IPS DF 19.7 (cell line): ENCODE results near the gene PTPN13.
"Not testable (repeated sequence)": the region's sequence is repeated elsewhere in the genome, so short reads cannot be mapped to it uniquely, and the experiment has no call there.

Experiments used
- DNase-seq: peaks from one replicate; pipeline ENCODE4 v3.0.0-alpha.2; 2013; ENCODE audit warnings: low read depth, low spot score

PTPN13 gene

GRCh38 chr4:86641516-86642090 lies 47.5 kb downstream of the PTPN13 start:
- no peak for DNase-seq

DNA sequence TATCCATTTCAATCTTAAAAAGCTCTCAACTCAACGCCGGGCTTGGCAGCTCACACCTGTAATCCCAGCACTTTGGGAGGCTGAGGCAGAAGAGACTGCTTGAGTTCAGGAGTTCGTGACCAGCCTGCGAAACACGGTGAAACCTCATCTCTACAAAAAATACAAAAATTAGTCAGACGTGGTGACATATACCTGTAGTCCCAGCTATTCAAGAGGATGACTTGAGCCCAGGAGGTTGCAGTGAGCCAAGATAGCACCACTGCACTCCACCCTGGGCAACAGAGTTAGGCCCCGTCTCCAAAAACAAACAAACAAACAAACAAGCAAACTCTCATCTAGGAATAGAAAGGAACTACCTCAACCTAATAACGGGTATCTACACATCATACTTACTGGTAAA lies 50.8 kb downstream of the PTPN13 start:
- no peak for DNase-seq

DNA sequence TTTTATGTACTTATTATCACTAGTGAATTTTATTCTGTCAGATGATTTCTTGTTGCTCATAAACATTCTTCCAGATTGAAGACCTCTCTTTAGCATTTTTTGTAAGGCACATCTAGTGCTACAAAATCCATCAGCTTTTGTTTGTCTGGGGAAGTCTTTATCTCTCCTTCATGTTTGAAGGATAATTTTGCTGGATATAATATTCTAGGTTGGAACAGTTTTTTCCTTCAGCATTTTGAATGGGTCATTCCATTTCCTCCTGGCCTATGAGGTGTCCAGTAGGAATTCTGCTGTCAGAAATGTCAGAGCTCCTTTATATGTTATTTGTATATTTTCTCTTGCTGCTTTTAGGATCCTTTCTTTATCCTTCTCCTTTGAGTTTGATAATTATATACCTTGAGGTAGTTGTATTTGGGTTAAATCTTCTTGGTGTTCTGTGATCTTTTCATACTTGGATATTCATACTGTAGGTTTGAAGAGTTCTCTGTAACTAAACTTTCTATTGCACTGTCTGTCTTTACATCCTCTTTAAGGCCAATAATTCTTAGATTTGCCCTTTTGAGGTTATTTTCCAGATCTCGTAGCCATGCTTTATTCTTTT lies 58.3 kb downstream of the PTPN13 start:
- DNase-seq: no peak

- no peak for DNase-seq
These were observed 59.2 kb downstream of the PTPN13 start for GRCh38 chr4:86653237-86653865.

DNA sequence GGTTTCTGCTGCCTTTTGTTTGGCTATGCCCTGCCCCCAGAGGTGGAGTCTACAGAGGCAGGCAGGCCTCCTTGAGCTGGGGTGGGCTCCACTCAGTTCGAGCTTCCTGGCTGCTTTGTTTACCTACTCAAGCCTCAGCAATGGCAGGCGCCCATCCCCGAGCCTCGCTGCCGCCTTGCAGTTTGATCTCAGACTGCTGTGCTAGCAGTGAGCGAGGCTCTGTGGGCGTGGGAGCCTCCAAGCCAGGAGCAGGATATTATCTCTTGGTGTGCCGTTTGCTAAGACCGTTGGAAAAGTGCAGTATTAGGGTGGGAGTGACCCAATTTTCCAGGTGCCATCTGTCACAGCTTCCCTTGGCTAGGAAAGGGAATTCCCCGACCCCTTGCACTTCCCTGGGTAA lies 62.7 kb downstream of the PTPN13 start:
- not testable (repeated sequence) for DNase-seq

DNA sequence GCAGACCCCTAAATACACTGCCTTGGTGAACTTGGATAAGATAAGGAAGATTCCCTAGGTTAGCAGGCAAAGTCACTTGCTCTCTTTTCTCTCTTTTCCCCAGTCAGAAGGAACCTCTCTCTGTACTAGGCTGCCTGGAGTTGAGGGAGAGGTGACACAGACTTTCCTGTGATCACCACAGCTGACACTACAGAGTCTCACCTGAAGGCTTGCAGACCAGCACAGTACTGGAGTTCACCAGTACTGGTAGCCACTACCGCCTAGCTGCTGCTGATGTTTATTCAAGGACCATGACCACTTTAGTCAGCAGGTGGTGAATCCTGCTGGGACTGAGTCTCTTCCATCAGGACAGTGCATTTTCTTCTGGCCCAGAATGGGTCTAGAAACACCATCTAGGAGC lies 63.3 kb downstream of the PTPN13 start:
- DNase-seq: no peak

DNA sequence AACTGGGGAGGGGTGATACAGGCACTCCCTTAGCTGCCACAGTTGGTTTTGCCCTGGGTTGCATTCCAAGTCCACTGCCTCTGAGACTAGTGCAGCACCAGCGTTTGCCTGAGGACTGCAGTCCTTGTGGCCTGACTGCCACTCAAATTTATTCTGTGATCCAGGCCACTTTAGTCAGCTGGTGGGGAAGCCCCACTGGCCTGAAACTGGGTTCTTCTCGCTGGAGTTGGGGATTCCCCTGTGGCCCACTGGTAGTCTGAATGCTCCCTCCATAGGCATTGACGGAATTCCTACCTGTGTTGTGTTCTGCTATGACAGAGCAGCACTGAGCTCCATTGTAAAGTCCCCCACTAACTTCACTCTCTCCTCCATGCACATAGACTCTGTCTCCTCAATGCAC lies 63.8 kb downstream of the PTPN13 start:
- no peak for DNase-seq

DNA sequence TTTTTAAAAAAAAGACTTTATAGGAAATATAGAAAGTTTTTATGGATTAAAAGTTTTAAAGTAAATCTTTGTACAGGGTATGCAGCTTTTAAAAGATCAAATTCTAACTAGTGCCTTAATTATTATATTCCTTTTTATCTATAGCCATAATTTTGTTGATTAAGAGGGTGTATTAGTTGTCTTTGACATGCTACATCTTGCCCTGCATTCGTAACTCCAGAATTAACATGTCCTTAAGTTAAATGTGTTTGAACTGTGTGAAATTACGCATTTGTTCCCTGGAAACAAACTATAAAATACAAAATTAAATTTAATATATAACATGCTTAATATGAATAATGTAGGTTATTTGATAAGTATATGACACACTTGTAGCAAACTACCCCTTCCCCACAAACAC lies 66.3 kb downstream of the PTPN13 start:
- no peak for DNase-seq

GRCh38 chr4:86661006-86661405 lies 66.9 kb downstream of the PTPN13 start:
- no peak for DNase-seq

- DNase-seq: no peak
These were observed 67.3 kb downstream of the PTPN13 start for GRCh38 chr4:86661418-86661817.

GRCh38 chr4:86664959-86665358 lies 70.8 kb downstream of the PTPN13 start:
- no peak for DNase-seq

GRCh38 chr4:86670298-86670697 lies 76.2 kb downstream of the PTPN13 start:
- no peak for DNase-seq

- DNase-seq: no peak
These were observed 76.6 kb downstream of the PTPN13 start for GRCh38 chr4:86670756-86671155.

DNA sequence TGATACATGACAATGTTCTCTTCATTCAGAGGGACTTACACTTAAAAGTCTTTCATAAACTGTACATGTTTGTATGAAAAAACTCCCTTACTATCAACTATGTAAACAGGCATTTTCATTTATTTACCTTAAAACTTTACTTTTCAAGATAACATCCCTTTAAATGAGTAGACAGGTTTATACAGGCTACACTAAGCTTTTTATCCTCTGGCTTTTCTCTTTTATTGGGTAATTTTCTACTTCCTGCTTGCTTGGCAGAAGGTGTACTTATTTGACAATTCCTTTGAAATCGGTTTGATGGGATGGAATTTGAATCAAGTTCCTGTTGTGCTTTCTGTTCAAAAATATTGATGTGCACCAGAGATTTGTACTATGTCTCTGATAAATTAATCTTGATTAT lies 81.4 kb downstream of the PTPN13 start:
- DNase-seq: no peak

DNA sequence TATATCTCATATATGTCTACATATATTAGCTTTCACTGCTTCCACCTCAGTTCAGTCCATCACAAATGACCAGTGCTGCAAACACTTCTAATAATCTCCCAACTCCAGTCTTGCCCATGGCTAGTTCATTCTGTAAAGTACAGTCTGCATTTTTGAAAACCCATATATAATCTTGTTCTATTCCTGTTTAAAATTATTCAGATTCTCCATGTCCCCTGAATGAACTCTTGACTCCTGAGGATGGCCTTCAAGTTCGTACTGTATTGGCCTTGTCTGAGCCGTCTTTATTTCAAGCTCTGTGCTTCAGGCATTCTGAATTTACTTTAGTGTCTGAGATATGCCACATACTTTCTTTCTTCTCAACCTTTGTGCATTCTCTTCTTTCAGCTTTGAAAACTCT lies 84.7 kb downstream of the PTPN13 start:
- no peak for DNase-seq

GRCh38 chr4:86679441-86679840 lies 85.3 kb downstream of the PTPN13 start:
- no peak for DNase-seq

- no peak for DNase-seq
These were observed 89.1 kb downstream of the PTPN13 start for GRCh38 chr4:86683167-86683566.

GRCh38 chr4:86683983-86684382 lies 89.9 kb downstream of the PTPN13 start:
- DNase-seq: no peak

- no peak for DNase-seq
These were observed 91.3 kb downstream of the PTPN13 start for GRCh38 chr4:86685401-86685800.

- no peak for DNase-seq
These were observed 92.6 kb downstream of the PTPN13 start for GRCh38 chr4:86686741-86687140.

DNA sequence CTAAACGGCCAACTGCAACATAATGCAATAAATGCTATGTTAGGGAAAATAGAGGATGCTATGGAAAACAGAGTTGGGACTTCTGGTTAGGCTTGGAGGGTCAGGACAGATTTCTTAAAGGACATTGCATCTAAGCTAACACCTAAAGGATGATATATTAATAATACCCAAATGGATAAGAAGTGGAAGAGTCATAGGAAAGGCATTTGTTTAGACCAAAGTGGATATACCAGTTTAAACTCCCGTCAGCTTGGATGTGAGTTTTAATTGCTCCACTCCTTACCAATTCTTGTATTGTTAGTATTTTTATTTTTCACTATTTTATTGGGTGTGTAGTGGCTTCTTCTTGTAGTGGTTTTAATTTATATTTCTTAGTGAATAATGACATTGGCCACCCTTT lies 93.9 kb downstream of the PTPN13 start:
- DNase-seq: no peak

DNA sequence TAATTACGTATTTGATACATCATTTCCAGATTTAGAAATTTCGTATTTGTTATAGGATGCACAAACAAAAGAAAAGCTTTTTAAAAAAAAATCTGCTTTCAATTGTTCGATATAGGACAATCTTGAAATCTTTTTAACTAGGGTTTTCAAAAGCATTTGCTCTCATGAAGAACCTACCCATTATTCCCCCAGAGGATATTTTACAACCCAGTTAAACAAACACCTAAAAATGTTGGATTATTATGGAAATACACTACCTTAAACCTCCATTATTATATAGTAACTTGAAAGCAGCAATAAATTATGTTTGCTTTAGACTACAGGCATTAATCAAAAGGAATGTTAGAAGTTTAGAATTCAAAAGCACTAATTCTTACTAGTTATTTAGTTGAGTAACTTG lies 110.5 kb downstream of the PTPN13 start:
- no peak for DNase-seq

DNA sequence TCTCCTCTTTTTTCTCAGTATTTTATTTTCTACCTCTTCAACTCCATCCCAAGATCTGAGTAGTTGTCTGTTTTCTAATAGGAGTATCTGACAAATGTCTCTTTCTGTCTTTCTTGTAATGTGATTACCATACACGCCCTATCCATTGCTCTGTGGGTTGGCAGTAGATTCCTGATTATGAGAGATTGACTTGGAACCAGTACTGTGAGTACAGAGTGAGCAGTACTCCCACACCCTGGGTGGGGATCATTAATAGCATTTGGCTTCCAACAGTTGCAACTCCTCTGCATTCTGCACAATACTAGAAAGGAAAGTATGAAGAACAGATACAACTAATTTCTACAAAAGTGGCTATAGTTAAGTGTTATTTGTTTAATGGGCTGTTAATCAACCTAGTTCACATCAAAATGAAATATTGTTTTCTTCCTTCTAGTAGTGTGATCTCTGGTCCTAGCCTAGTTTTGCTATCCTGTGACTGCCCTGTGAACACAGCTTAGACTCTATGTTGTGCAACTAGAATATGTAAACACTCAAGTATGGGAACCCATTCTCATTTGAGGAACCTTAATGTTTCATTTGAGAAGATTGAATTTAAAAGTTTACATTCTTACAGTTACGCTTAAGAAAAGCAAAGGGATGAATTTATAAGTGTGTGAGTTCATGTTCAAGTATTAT lies 112.9 kb downstream of the PTPN13 start:
- DNase-seq: no peak
